K562 (cell line): Measurements from ENCODE around the gene ZMYM2. TPM values are rescaled to one million over a fixed set of nuclear protein-coding genes. Genes with fewer than 3 reads are reported as not detected.

Experiments used
- BACH1 ChIP-seq: fragments of 200-800 bp; sonication (Bioruptor generic); IDR thresholded peaks from 2 replicates; pipeline ENCODE4 v1.6.1; 2016; ENCODE audit warnings: missing genetic modification characterization, missing compliant biosample characterization
- CHAMP1 ChIP-seq: fragments of 450-650 bp; IDR thresholded peaks from 2 replicates; pipeline ENCODE4 v1.6.1; 2016; ENCODE audit warnings: mild to moderate bottlenecking
- CREB3 ChIP-seq: fragments of 450-650 bp; conservative IDR thresholded peaks from 2 replicates; pipeline ENCODE4 v1.6.1; 2016; ENCODE audit warnings: missing genetic modification characterization, low read depth, mild to moderate bottlenecking, missing compliant biosample characterization, moderate library complexity
- CTBP1 ChIP-seq: fragments of 450-650 bp; IDR thresholded peaks from 2 replicates; pipeline ENCODE4 v1.6.1; 2016; ENCODE audit warnings: borderline replicate concordance
- DIDO1 ChIP-seq: fragments of 450-650 bp; IDR thresholded peaks from 2 replicates; pipeline ENCODE4 v1.6.1; 2016; ENCODE audit warnings: low read depth, missing biosample characterization, missing genetic modification characterization
- ETS2 ChIP-seq: IDR thresholded peaks from 2 replicates; pipeline ENCODE4 v1.6.1; 2016; ENCODE audit warnings: borderline replicate concordance, missing genetic modification characterization, mild to moderate bottlenecking, moderate library complexity, missing compliant biosample characterization; ENCODE audit not compliant: poor library complexity, severe bottlenecking
- HOXB6 ChIP-seq: fragments of 250-450 bp; sonication (Bioruptor Pico); IDR thresholded peaks from 2 replicates; pipeline ENCODE4 v1.5.1; 2022; ENCODE audit warnings: mild to moderate bottlenecking, borderline replicate concordance
- ILF3 ChIP-seq: fragments of 450-650 bp; IDR thresholded peaks from 2 replicates; pipeline ENCODE4 v1.6.1; 2018; ENCODE audit warnings: antibody characterized with exemption, mild to moderate bottlenecking, moderate library complexity, borderline replicate concordance
- MAFK ChIP-seq: IDR thresholded peaks from 2 replicates; pipeline ENCODE4 v1.6.1; 2011; ENCODE audit warnings: low read length, improper control_type of control experiment
- NELFE ChIP-seq: IDR thresholded peaks from 2 replicates; pipeline ENCODE4 v1.6.1; 2011; ENCODE audit warnings: mild to moderate bottlenecking; ENCODE audit not compliant: insufficient read depth, insufficient read length
- NFXL1 ChIP-seq: fragments of 450-650 bp; formaldehyde crosslinking; IDR thresholded peaks from 2 replicates; pipeline ENCODE4 v1.4.0; 2021; ENCODE audit warnings: mild to moderate bottlenecking
- PHF21A ChIP-seq: fragments of 450-650 bp; IDR thresholded peaks from 2 replicates; pipeline ENCODE4 v1.6.1; 2017; ENCODE audit warnings: low read depth, borderline replicate concordance
- RAD21 ChIP-seq, 2 experiments: fragments of 250-450 bp in 1 of 2; fragments of 450-650 bp in 1 of 2; sonication (Bioruptor Pico) in 1 of 2; formaldehyde crosslinking in 1 of 2; IDR thresholded peaks in 1 of 2; conservative IDR thresholded peaks in 1 of 2; 2 replicates each; pipeline versions ENCODE4 v1.4.0 to v1.8.0; 2020 to 2022; ENCODE audit warnings: mild to moderate bottlenecking in 2 of 2, moderate library complexity in 1 of 2
- RBBP5 ChIP-seq: fragments of 200-600 bp; sonication (generic); IDR thresholded peaks from 2 replicates; pipeline ENCODE4 v1.6.1; 2012; ENCODE audit warnings: borderline replicate concordance, mild to moderate bottlenecking, low read length, control low read depth, inconsistent platforms; ENCODE audit not compliant: insufficient read depth, poor library complexity, severe bottlenecking
- RBFOX2 ChIP-seq: fragments of 200-400 bp; formaldehyde crosslinking; IDR thresholded peaks from 2 replicates; pipeline ENCODE4 v1.6.1; 2017; ENCODE audit warnings: low read depth, mild to moderate bottlenecking, low read length, moderate library complexity
- RBM17 ChIP-seq: fragments of 200-400 bp; formaldehyde crosslinking; IDR thresholded peaks from 2 replicates; pipeline ENCODE4 v1.6.1; 2017; ENCODE audit warnings: low read depth, mild to moderate bottlenecking, low read length, borderline replicate concordance
- SMAD1 ChIP-seq: fragments of 150-350 bp; IDR thresholded peaks from 2 replicates; pipeline ENCODE4 v1.6.1; 2014; ENCODE audit warnings: low read length, low read depth; ENCODE audit not compliant: partially characterized antibody
- SMAD2 ChIP-seq: fragments of 150-350 bp; IDR thresholded peaks from 2 replicates; pipeline ENCODE4 v1.6.1; 2014; ENCODE audit warnings: low read depth, mild to moderate bottlenecking, low read length
- SRF ChIP-seq, 2 experiments: fragments of 250-450, 450-650 bp in 1 of 2; sonication (Bioruptor Pico) in 1 of 2; sonication (generic) in 1 of 2; formaldehyde crosslinking; IDR thresholded peaks; 2 replicates each; pipeline versions ENCODE4 v1.5.0 to v1.5.1; 2020 to 2022; ENCODE audit warnings: mild to moderate bottlenecking in 1 of 2, missing genetic modification reagents in 1 of 2
- STAG1 ChIP-seq: sonication (generic); formaldehyde crosslinking; IDR thresholded peaks from 2 replicates; pipeline ENCODE4 v1.5.0; 2020; ENCODE audit warnings: missing genetic modification reagents, borderline replicate concordance
- TAF9B ChIP-seq: fragments of 450-650 bp; IDR thresholded peaks from 2 replicates; pipeline ENCODE4 v1.6.1; 2018; ENCODE audit warnings: mild to moderate bottlenecking; ENCODE audit not compliant: partially characterized antibody
- TEAD4 ChIP-seq, 2 experiments: sonication (generic) in 1 of 2; formaldehyde crosslinking in 1 of 2; IDR thresholded peaks; 2 replicates each; pipeline versions ENCODE4 v1.6.1 to v1.8.0; 2012 to 2022; ENCODE audit warnings: borderline replicate concordance in 1 of 2, inconsistent platforms in 1 of 2, low read length in 1 of 2, mild to moderate bottlenecking in 1 of 2, missing genetic modification reagents in 1 of 2
- XRCC4 ChIP-seq: IDR thresholded peaks from one replicate; pipeline ENCODE4 v1.6.1; 2011; ENCODE audit not compliant: insufficient read depth, insufficient read length; ENCODE audit errors: extremely low read depth
- ZNF212 ChIP-seq: fragments of 450-650 bp; formaldehyde crosslinking; IDR thresholded peaks from 2 replicates; pipeline ENCODE4 v1.4.0; 2020; ENCODE audit warnings: mild to moderate bottlenecking
- ZNF23 ChIP-seq: fragments of 250-450 bp; sonication (Bioruptor Pico); IDR thresholded peaks from 2 replicates; pipeline ENCODE4 v1.4.0; 2020; ENCODE audit warnings: mild to moderate bottlenecking
- polyA plus RNA-seq, 8 experiments: library from polyadenylated mRNA; depleted of rRNA in 4 of 8; stranded (reverse) in 5 of 8; unstranded in 3 of 8; fragments of >200 nt; fragmentation: Nextera tagmentation in 2 of 8; fragmentation: Illumina TruSeq in 1 of 8; extraction: Ambion mirVana in 2 of 8; extraction: Trizol in 1 of 8; gene quantifications; 2 replicates each; pipeline versions ENCODE4 v1.2.1 to v1.2.3, GENCODE V29; 2011 to 2014; ENCODE audit warnings: inconsistent platforms in 1 of 8, missing spikeins in 1 of 8
- total RNA-seq, 7 experiments: library from RNA; depleted of rRNA in 6 of 7; stranded (reverse); fragments of >200 nt in 6 of 7; fragmentation: Illumina TruSeq in 2 of 7; extraction: Trizol in 2 of 7; gene quantifications; 2 replicates each; pipeline versions ENCODE4 v1.2.1 to v1.2.3, GENCODE V29; 2011 to 2021; ENCODE audit warnings: low replicate concordance in 1 of 7
- TF ChIP-seq, protein P1 (sequence below): sonication (generic); formaldehyde crosslinking; IDR thresholded peaks from 2 replicates; pipeline ENCODE4 v1.8.0; 2022; ENCODE audit warnings: mild to moderate bottlenecking, missing genetic modification reagents

The ZMYM2 gene
- total and polyA plus RNA-seq, 9 of the 15 experiments (the other 6 are each of a cell fraction or from before 2014, with no cell fraction given) = 5.0 to 48.8 (median 26.8) TPM

DNA sequence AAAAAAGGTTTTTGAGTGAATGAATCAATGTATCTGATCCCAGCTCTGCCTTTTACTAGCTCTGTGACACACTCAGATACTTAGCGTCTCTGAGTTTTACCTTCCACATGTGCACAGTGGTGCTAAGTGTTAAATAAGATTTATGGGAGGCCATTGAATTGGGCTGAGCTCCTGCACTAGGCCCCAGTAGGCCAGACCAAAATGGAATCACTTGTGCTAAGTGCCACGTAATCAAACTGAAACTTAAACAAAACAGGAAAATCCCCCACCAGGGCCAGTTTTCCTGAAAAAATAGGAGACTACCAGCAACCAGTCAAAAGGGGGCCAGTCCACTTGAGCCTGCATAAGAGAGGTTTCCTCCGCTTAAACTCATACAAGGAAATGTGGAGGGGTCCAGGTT, 161.4 kb downstream of the ZMYM2 start (continued):
- peak; percentile 83; the same call in 1 of the 2 replicates for TF ChIP-seq BACH1 (tag)
- no peak for TF ChIP-seq XRCC4
- no peak for TF ChIP-seq RBFOX2
- no peak for TF ChIP-seq SMAD2
- no peak for TF ChIP-seq RAD21 (CRISPR knock-in tag; conservative IDR thresholded peaks at IDR 0.05 in 1 of 2, IDR thresholded peaks at IDR 0.05 in 1 of 2)
- peak; percentile 40; the same call in 1 of the 2 replicates for TF ChIP-seq NFXL1
- no peak for TF ChIP-seq RBBP5
- TF ChIP-seq, protein P1, sequence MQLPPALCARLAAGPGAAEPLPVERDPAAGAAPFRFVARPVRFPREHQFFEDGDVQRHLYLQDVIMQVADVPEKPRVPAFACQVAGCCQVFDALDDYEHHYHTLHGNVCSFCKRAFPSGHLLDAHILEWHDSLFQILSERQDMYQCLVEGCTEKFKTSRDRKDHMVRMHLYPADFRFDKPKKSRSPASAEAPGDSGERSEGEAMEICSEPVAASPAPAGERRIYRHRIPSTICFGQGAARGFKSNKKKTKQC (CRISPR knock-in tag) = no peak
- TF ChIP-seq MAFK = no peak
- no peak for TF ChIP-seq TEAD4 (IDR thresholded peaks at IDR 0.05; ENCODE audit: low read length)
- no peak for TF ChIP-seq TEAD4 (CRISPR knock-in tag; IDR thresholded peaks at IDR 0.05; ENCODE audit: borderline replicate concordance)
- TF ChIP-seq RBM17 = no peak
- no peak for TF ChIP-seq CHAMP1
- no peak for TF ChIP-seq DIDO1 (tag)
- TF ChIP-seq CTBP1 = no peak
- TF ChIP-seq ZNF212 (CRISPR knock-in tag) = no peak
- TF ChIP-seq SMAD1 = no peak
- TF ChIP-seq CREB3 (tag) = peak; percentile 89; the same call in 1 of the 2 replicates
- TF ChIP-seq NELFE = no peak
- no peak for TF ChIP-seq PHF21A
- no peak for TF ChIP-seq ETS2 (tag)
- no peak for TF ChIP-seq ZNF23 (CRISPR knock-in tag)
- TF ChIP-seq SRF (CRISPR knock-in tag; IDR thresholded peaks at IDR 0.05) = no peak
- no peak for TF ChIP-seq TAF9B
- no peak for TF ChIP-seq STAG1
- no peak for TF ChIP-seq HOXB6 (CRISPR knock-in tag)
- no peak for TF ChIP-seq ILF3
